ENCODE results near the gene RNF112. TPM values are rescaled to one million over a fixed set of nuclear protein-coding genes. Genes with fewer than 3 reads are reported as not detected.

Gene RNF112
- total and polyA plus RNA-seq, 5 donors = 2.5 to 6.3 (median 3.3) TPM

DNA sequence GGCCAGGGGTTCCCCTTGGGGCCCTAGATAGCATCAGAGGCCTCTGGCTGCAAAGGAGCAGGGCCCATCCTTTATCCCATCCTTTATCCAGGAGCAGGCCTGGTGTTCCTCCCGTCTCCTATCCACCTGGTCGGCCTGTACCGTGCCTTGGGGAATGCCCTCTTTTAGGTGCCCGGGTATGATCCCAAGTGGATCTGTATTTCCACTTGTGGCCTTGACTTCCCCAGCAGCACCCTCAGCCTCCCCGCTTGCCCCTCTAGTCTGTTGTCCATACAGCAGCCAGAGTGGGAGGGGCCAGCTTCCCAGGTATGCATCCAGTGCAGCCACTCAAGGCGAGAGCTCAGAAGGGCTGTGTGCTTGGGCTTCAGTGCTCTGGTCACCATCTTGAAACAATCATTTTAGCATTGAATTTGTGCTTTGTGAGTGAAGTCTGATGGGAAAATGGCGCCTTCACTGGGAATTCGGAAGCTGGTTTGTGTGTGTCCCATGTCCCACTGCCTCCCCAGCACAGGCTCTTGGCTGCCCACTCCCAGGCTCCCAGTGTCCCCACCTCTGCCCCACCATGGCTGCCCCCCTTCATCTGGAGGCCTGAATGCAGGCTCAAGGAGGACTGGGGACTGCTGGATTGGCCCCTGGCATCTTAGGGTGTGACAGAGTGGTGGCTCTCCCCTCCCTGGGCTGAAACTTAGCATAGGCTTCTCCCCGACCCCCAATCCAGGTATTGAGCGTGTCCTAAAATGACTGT, 3.3 kb upstream of the RNF112 start:
- WGBS = 98% methylated on average over 10 of the region's 10 CpGs

DNA sequence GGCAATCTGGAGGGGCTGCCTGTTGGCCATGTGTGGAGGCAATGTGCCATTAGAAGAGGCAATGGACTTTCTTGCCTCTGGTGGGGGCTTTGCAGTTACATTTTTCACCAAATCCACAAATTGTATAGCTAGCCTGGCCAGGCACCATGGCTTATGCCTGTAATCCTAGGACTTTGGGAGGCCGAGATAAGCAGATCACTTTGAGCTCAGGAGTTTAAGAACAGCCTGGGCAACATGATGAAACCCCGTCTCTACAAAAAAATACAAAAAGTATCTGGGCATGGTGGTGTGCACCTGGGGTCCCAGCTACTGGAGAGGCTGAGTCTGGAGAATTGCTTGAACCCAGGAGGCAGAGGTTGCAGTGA, 2.7 kb upstream of the RNF112 start:
- H3K9me3 ChIP-seq (ENCODE audit: control insufficient read depth, low read length) = no peaks in the 10 kb centered on the region
- no peak overlapping the region for H3K4me3 ChIP-seq (ENCODE audit: low read length)
- H3K27me3 ChIP-seq (ENCODE audit: control insufficient read depth, insufficient read depth) = no peaks in the 10 kb centered on the region
- no peak overlapping the region for H3K27ac ChIP-seq (ENCODE audit: low read length)
- ATAC-seq (no peak), DNase-seq (no peak)
- intact Hi-C loops (cut with DNase I) = no loop called here
- H3K4me1 ChIP-seq (ENCODE audit: control insufficient read depth, insufficient read depth, low read length) = no peaks in the 10 kb centered on the region
- 93% methylated on average over 2 of the region's 2 CpGs for WGBS

More for the DNA sequence above, 3.3 kb upstream of the RNF112 start:
- no peak overlapping the region for H3K27ac ChIP-seq (ENCODE audit: low read length)
- intact Hi-C loops (cut with DNase I) = no loop called here
- H3K4me1 ChIP-seq (ENCODE audit: control insufficient read depth, insufficient read depth, low read length) = no peaks in the 10 kb centered on the region
- no peak for DNase-seq
- no peak for ATAC-seq
- no peaks in the 10 kb centered on the region for H3K9me3 ChIP-seq (ENCODE audit: control insufficient read depth, low read length)
- no peaks in the 10 kb centered on the region for H3K27me3 ChIP-seq (ENCODE audit: control insufficient read depth, insufficient read depth)
- no peak overlapping the region for H3K4me3 ChIP-seq (ENCODE audit: low read length)

DNA sequence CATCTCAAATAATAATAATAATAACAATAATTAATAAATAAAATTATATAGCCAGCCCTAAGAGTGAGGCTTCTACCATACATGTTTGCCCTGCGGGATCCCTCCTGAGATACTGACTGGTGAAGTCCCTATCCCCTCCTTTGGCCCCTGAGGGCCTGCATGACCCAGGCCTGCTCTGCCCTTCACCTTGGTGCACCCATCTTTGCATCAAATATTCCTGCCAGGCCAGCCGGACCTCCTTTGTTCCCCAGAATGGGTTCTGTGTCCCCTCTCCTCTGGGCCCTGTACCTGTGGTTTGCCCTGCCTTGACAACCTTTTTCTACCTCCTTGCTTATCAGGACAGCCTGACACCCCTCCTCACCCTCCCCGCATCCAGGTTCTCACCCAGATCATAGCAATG, 2.0 kb upstream of the RNF112 start:
- Histone ChIP-seq H3K9me3 (ENCODE audit: control insufficient read depth, low read length) (no peaks in the 10 kb centered on the region), H3K27me3 (ENCODE audit: control insufficient read depth, insufficient read depth) (no peaks in the 10 kb centered on the region), H3K4me1 (ENCODE audit: control insufficient read depth, insufficient read depth, low read length) (no peaks in the 10 kb centered on the region), H3K27ac (ENCODE audit: low read length) (no peak overlapping the region), H3K4me3 (ENCODE audit: low read length) (no peak overlapping the region)
- no peak for ATAC-seq
- intact Hi-C loops (cut with DNase I) = no loop called here
- 97% methylated on average over 3 of the region's 3 CpGs for WGBS
- DNase-seq = no peak

DNA sequence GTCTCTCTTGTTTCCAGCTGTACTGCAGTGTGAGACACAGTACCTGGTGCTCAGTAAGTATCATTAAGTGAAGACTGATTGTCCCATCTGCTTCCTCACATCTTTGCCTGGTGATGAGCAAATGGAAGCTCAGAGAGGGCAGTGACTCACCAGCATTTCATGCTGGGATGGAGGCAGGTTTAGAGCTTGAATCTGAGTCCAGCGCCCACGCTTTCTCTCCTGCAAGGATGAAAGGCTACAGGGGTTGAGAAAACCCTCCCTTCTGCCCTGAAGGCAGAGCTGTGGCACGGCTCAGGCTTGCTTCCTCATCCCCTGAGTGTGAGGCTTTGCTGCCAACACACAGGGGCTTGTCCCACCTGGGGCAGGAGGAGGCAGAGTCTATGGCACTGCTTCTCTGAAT, 1.5 kb upstream of the RNF112 start:
- DNase-seq (no peak), ATAC-seq (no peak)
- WGBS = 83% methylated on average over 3 of the region's 3 CpGs
- Histone ChIP-seq H3K4me1 (ENCODE audit: control insufficient read depth, insufficient read depth, low read length) (no peaks in the 10 kb centered on the region), H3K4me3 (ENCODE audit: low read length) (no peak overlapping the region), H3K9me3 (ENCODE audit: control insufficient read depth, low read length) (no peaks in the 10 kb centered on the region), H3K27ac (ENCODE audit: low read length) (no peak overlapping the region), H3K27me3 (ENCODE audit: control insufficient read depth, insufficient read depth) (no peaks in the 10 kb centered on the region)
- intact Hi-C loops (cut with DNase I) = no loop called here

DNA sequence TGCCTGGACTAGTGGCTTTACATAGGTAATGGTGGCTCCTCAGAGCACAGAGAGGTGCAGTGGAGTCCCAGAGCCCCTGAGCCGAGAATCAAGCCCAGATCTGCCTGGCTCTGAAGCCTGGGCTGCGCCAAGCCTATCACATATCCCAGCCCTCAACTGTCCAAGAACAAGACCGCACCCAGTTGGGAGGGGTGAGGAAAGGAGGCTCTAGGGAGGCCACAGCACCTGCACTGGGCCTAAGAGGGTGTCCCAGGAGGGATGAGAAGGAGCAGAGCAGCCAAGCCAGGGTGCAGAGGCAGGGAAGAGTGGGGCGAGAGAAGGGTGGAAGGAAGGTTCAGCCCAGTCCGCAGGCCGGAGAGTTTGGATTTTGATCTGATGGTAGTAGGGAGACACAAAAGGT, 941 bp upstream of the RNF112 start:
- DNase-seq (no peak), ATAC-seq (no peak)
- Histone ChIP-seq H3K27ac (ENCODE audit: low read length) (no peak overlapping the region), H3K4me1 (ENCODE audit: control insufficient read depth, insufficient read depth, low read length) (no peaks in the 10 kb centered on the region), H3K4me3 (ENCODE audit: low read length) (no peak overlapping the region), H3K9me3 (ENCODE audit: control insufficient read depth, low read length) (no peaks in the 10 kb centered on the region), H3K27me3 (ENCODE audit: control insufficient read depth, insufficient read depth) (no peaks in the 10 kb centered on the region)
- intact Hi-C loops (cut with DNase I) = no loop called here
- WGBS = 91% methylated on average over 6 of the region's 6 CpGs

DNA sequence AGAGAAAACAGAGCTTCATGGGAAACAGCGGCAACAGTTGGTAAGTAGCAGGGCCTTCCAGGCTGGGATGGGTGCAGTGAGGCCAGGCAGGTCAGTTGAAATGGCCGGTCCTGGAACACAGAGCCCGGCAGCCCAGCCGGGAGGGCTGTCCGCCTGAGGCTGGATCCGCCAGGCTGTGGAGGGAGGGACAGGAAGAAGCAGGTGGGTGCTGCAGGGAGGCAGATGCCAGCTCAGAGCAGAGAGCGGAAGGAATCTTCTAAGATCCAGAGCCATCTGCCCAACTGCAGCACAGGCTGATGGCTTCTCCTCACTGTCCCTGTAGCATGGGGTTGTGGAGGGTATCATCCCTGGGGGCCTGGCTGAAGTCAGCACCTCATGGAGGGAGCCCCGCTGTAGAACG, 599 bp downstream of the RNF112 start:
- Histone ChIP-seq H3K27me3 (ENCODE audit: control insufficient read depth, insufficient read depth) (no peaks in the 10 kb centered on the region), H3K27ac (ENCODE audit: low read length) (no peak overlapping the region), H3K4me1 (ENCODE audit: control insufficient read depth, insufficient read depth, low read length) (no peaks in the 10 kb centered on the region), H3K4me3 (ENCODE audit: low read length) (peak overlapping the region; percentile 5), H3K9me3 (ENCODE audit: control insufficient read depth, low read length) (no peaks in the 10 kb centered on the region)
- intact Hi-C loops (cut with DNase I) = no loop called here
- peak; percentile 20 to 25 for ATAC-seq
- 55% methylated on average over 9 of the region's 9 CpGs for WGBS
- peak in 1 of 3 donors; percentile 41 for DNase-seq

DNA sequence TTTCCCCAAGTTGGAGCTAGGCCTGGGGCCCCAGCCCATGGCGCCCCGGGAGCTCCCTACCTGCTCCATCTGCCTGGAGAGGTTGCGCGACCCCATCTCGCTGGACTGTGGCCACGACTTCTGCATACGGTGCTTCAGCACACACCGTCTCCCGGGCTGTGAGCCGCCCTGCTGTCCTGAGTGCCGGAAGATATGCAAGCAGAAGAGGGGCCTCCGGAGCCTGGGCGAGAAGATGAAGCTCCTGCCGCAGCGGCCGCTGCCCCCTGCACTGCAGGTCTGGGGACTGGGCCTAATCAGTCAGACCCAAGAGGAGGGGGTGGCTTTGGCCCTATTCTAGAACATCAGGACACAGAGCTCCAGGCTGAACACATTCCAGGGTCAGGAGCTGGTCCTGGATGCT, 1.5 kb downstream of the RNF112 start:
- DNase-seq (peak in 1 of 3 donors; percentile 40), ATAC-seq (no peak)
- Histone ChIP-seq H3K27ac (ENCODE audit: low read length) (no peak overlapping the region), H3K27me3 (ENCODE audit: control insufficient read depth, insufficient read depth) (no peaks in the 10 kb centered on the region), H3K4me1 (ENCODE audit: control insufficient read depth, insufficient read depth, low read length) (no peaks in the 10 kb centered on the region), H3K9me3 (ENCODE audit: control insufficient read depth, low read length) (no peaks in the 10 kb centered on the region), H3K4me3 (ENCODE audit: low read length) (no peak overlapping the region)
- intact Hi-C loops (cut with DNase I) = no loop called here
- WGBS = 94% methylated on average over 16 of the region's 16 CpGs

DNA sequence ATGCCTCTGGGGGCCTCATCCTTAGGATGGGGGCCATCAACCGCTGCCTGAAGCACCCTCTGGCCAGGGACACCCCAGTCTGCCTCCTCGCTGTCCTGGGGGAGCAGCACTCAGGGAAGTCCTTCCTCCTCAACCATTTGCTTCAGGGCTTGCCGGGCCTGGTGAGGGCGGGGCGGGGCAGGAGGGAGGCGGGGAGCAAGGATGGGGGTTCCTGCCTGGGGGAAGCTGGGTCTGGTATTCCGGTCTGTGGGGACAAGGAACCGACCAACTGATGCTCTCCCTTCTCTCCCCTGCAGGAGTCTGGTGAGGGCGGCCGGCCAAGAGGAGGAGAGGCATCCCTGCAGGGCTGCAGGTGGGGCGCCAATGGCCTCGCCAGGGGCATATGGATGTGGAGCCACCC, 2.0 kb downstream of the RNF112 start:
- ATAC-seq = no peak
- Histone ChIP-seq H3K27me3 (ENCODE audit: control insufficient read depth, insufficient read depth) (no peaks in the 10 kb centered on the region), H3K4me1 (ENCODE audit: control insufficient read depth, insufficient read depth, low read length) (no peaks in the 10 kb centered on the region), H3K27ac (ENCODE audit: low read length) (no peak overlapping the region), H3K9me3 (ENCODE audit: control insufficient read depth, low read length) (no peaks in the 10 kb centered on the region), H3K4me3 (ENCODE audit: low read length) (no peak overlapping the region)
- peak in 1 of 3 donors; percentile 30 for DNase-seq
- intact Hi-C loops (cut with DNase I) = no loop called here
- WGBS = 88% methylated on average over 12 of the region's 12 CpGs

DNA sequence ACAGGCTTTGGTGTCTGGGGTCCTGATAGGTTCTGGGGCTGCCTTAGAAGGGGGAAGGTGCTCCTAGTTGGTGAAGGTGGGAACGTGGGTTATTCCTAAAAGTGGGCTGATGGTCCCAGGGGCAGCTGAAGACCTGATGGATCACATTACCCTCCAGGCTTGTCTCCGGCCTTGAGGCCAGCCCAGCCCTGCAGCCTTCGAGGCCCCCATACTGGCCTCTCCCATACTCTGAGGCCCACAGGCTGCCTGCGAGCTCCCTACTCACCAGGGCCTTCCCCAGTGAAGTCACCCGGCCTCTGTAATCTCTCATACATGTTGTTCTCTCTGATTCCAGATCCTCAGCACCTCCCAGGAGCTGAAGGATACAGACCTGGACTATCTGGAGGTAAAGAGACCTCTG, 2.7 kb downstream of the RNF112 start:
- Histone ChIP-seq H3K27me3 (ENCODE audit: control insufficient read depth, insufficient read depth) (no peaks in the 10 kb centered on the region), H3K27ac (ENCODE audit: low read length) (no peak overlapping the region), H3K4me3 (ENCODE audit: low read length) (no peak overlapping the region), H3K4me1 (ENCODE audit: control insufficient read depth, insufficient read depth, low read length) (no peaks in the 10 kb centered on the region), H3K9me3 (ENCODE audit: control insufficient read depth, low read length) (no peaks in the 10 kb centered on the region)
- ATAC-seq (no peak), DNase-seq (peak in 1 of 3 donors; percentile 5)
- intact Hi-C loops (cut with DNase I) = no loop called here
- WGBS = 83% methylated on average over 5 of the region's 5 CpGs

DNA sequence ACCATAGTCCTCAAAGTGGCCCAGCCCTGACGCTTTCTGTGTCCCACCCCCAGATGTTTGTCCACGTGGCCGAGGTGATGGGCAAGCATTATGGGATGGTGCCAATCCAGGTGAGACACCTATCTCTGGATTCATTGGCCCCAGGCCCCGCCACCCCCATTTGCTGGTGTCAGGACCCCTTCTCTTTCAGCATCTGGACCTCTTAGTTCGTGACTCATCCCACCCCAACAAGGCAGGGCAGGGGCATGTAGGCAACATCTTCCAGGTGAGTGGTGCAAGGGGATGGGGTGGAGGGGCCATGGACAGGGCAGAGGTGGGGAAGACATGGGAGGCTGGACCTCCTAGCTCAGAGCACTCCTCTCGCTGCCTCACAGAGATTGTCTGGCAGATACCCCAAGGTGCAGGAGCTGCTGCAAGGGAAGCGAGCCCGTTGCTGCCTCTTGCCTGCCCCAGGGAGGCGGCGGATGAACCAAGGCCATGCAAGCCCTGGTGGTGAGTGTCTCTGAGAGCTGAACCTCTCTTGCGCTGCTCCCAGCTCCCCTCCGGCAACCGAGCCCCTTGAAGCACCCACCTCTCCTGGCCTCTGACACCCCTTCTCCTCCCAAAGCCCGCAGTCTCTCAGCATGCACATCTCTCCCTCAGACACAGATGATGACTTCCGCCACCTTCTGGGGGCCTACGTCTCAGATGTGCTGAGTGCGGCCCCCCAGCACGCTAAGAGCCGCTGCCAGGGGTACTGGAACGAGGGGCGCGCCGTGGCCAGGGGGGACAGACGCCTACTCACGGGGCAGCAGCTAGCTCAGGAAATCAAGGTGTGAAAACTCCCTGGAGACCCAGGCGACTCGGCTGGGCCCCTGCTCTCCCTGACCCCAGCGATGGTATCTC, 3.6 kb downstream of the RNF112 start:
- no peaks in the 10 kb centered on the region for H3K27me3 ChIP-seq (ENCODE audit: control insufficient read depth, insufficient read depth)
- 88% methylated on average over 28 of the region's 28 CpGs for WGBS
- no peak for DNase-seq
- H3K27ac ChIP-seq (ENCODE audit: low read length) = no peak overlapping the region
- no peak overlapping the region for H3K4me3 ChIP-seq (ENCODE audit: low read length)
- intact Hi-C loops (cut with DNase I) = no loop called here
- no peaks in the 10 kb centered on the region for H3K9me3 ChIP-seq (ENCODE audit: control insufficient read depth, low read length)
- ATAC-seq = no peak
- H3K4me1 ChIP-seq (ENCODE audit: control insufficient read depth, insufficient read depth, low read length) = no peaks in the 10 kb centered on the region

DNA sequence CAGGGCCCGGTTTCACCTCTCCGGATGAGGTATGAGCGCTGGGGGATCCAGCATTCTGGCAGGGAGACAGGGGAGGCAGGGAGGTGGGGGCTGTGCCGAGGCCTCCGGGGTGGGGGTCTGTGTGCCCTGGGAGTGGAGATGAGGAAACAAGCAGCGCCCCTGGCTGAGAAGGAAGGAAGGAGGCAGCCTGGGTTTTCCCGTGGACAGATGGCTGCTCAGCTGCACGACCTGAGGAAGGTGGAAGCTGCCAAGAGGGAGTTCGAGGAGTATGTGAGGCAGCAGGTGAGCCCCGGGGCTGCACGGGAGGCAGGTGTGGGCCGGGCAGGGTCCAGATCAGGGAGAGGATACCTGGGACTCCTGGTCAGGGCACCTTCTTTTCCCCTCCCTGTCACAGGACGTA, 4.3 kb downstream of the RNF112 start:
- no peaks in the 10 kb centered on the region for H3K4me1 ChIP-seq (ENCODE audit: control insufficient read depth, insufficient read depth, low read length)
- 74% methylated on average over 13 of the region's 13 CpGs for WGBS

More for the DNA sequence above, 4.3 kb downstream of the RNF112 start:
- DNase-seq = no peak
- ATAC-seq = no peak
- no peaks in the 10 kb centered on the region for H3K27me3 ChIP-seq (ENCODE audit: control insufficient read depth, insufficient read depth)
- intact Hi-C loops (cut with DNase I) = no loop called here
- H3K27ac ChIP-seq (ENCODE audit: low read length) = no peak overlapping the region
- H3K4me3 ChIP-seq (ENCODE audit: low read length) = no peak overlapping the region
- no peaks in the 10 kb centered on the region for H3K9me3 ChIP-seq (ENCODE audit: control insufficient read depth, low read length)

Measured in right cardiac atrium (tissue), 5 donors.